ENCODE measurements around the gene KRT86.

Gene KRT86

GRCh38 chr12:52262286-52262685 lies 12.2 kb upstream of the KRT86 start:
- H3K4me3 ChIP-seq (ENCODE audit: low read length): no peak overlapping the region
- TF ChIP-seq ZNF274 (IDR thresholded peaks at IDR 0.05; ENCODE audit: low read depth, low read length): no peak

GRCh38 chr12:52263761-52264434 lies 10.5 kb upstream of the KRT86 start:
- TF ChIP-seq ZNF274 (IDR thresholded peaks at IDR 0.05; ENCODE audit: low read depth, low read length): no peak

GRCh38 chr12:52264435-52264825 lies 10.0 kb upstream of the KRT86 start:
- no peak overlapping the region for H3K4me3 ChIP-seq (ENCODE audit: low read length)
- TF ChIP-seq ZNF274 (IDR thresholded peaks at IDR 0.05; ENCODE audit: low read depth, low read length): no peak

More at GRCh38 chr12:52263761-52264434, 10.5 kb upstream of the KRT86 start:
- H3K4me3 ChIP-seq (ENCODE audit: low read length): no peak overlapping the region

GRCh38 chr12:52266514-52266913 lies 7.9 kb upstream of the KRT86 start:
- no peak for TF ChIP-seq ZNF274 (IDR thresholded peaks at IDR 0.05; ENCODE audit: low read depth, low read length)
- no peak overlapping the region for H3K4me3 ChIP-seq (ENCODE audit: low read length)

GRCh38 chr12:52267266-52267665 lies 7.2 kb upstream of the KRT86 start:
- H3K4me3 ChIP-seq (ENCODE audit: low read length): no peak overlapping the region
- no peak for TF ChIP-seq ZNF274 (IDR thresholded peaks at IDR 0.05; ENCODE audit: low read depth, low read length)

- H3K4me3 ChIP-seq (ENCODE audit: low read length): no peak overlapping the region
- no peak for TF ChIP-seq ZNF274 (IDR thresholded peaks at IDR 0.05; ENCODE audit: low read depth, low read length)
These were observed 6.7 kb upstream of the KRT86 start for GRCh38 chr12:52267699-52268098.

- H3K4me3 ChIP-seq (ENCODE audit: low read length): no peak overlapping the region
- no peak for TF ChIP-seq ZNF274 (IDR thresholded peaks at IDR 0.05; ENCODE audit: low read depth, low read length)
These were observed 6.2 kb upstream of the KRT86 start for GRCh38 chr12:52268212-52268611.

- TF ChIP-seq ZNF274 (IDR thresholded peaks at IDR 0.05; ENCODE audit: low read depth, low read length): no peak
- H3K4me3 ChIP-seq (ENCODE audit: low read length): no peak overlapping the region
These were observed 3.8 kb upstream of the KRT86 start for GRCh38 chr12:52270541-52271070.

- no peak for TF ChIP-seq ZNF274 (IDR thresholded peaks at IDR 0.05; ENCODE audit: low read depth, low read length)
These were observed 3.3 kb upstream of the KRT86 start for GRCh38 chr12:52271158-52271557.

GRCh38 chr12:52275686-52276085 lies 1.2 kb downstream of the KRT86 start:
- H3K4me3 ChIP-seq (ENCODE audit: low read length): no peak overlapping the region
- no peak for TF ChIP-seq ZNF274 (IDR thresholded peaks at IDR 0.05; ENCODE audit: low read depth, low read length)

More at GRCh38 chr12:52271158-52271557, 3.3 kb upstream of the KRT86 start:
- no peak overlapping the region for H3K4me3 ChIP-seq (ENCODE audit: low read length)

GRCh38 chr12:52277486-52278245 lies 3.2 kb downstream of the KRT86 start:
- H3K4me3 ChIP-seq (ENCODE audit: low read length): no peak overlapping the region

GRCh38 chr12:52278575-52279421 lies 4.4 kb downstream of the KRT86 start:
- TF ChIP-seq ZNF274 (IDR thresholded peaks at IDR 0.05; ENCODE audit: low read depth, low read length): no peak
- no peak overlapping the region for H3K4me3 ChIP-seq (ENCODE audit: low read length)

More at GRCh38 chr12:52277486-52278245, 3.2 kb downstream of the KRT86 start:
- TF ChIP-seq ZNF274 (IDR thresholded peaks at IDR 0.05; ENCODE audit: low read depth, low read length): no peak

- no peak for TF ChIP-seq ZNF274 (IDR thresholded peaks at IDR 0.05; ENCODE audit: low read depth, low read length)
- no peak overlapping the region for H3K4me3 ChIP-seq (ENCODE audit: low read length)
These were observed 5.2 kb downstream of the KRT86 start for GRCh38 chr12:52279422-52280318.

Measured in GM08714 (cell line).